GM21786 (cell line): Measurements from ENCODE around the gene FNDC3A.

ENCODE experiments used
- ATAC-seq: cut with Tn5 transposase; IDR thresholded peaks from one replicate; pipeline ENCODE4 v1.9.1; 2021; ENCODE audit not compliant: unreplicated experiment

Gene FNDC3A

GRCh38 chr13:48975856-48976575 is at the start of gene FNDC3A:
FNDC3A (plus strand) TSS chr13:48975912; CDS start chr13:49006191, 30,279 bp downstream.
- ATAC-seq, result peak; percentile 59

- no peak for ATAC-seq
These were observed 46.8 kb upstream of the FNDC3A start for GRCh38 chr13:48928757-48929430.

- no peak for ATAC-seq
These were observed 44.8 kb upstream of the FNDC3A start for GRCh38 chr13:48930918-48931317.

- no peak for ATAC-seq
These were observed 37.3 kb upstream of the FNDC3A start for GRCh38 chr13:48938308-48938943.

GRCh38 chr13:48939728-48940127 is 36.0 kb upstream of the FNDC3A start:
- ATAC-seq, result no peak

- no peak for ATAC-seq
These were observed 33.6 kb upstream of the FNDC3A start for GRCh38 chr13:48942131-48942530.

- ATAC-seq, result no peak
These were observed 31.5 kb upstream of the FNDC3A start for GRCh38 chr13:48944221-48944620.

- no peak for ATAC-seq
These were observed 30.1 kb upstream of the FNDC3A start for GRCh38 chr13:48945626-48946025.

GRCh38 chr13:48946163-48946562 is 29.5 kb upstream of the FNDC3A start:
- ATAC-seq, result no peak

GRCh38 chr13:48949566-48950500 is 25.9 kb upstream of the FNDC3A start:
- no peak for ATAC-seq

- no peak for ATAC-seq
These were observed 25.2 kb upstream of the FNDC3A start for GRCh38 chr13:48950501-48950875.

GRCh38 chr13:48954081-48954480 is 21.6 kb upstream of the FNDC3A start:
- no peak for ATAC-seq

GRCh38 chr13:48955536-48955935 is 20.2 kb upstream of the FNDC3A start:
- ATAC-seq, result no peak

- ATAC-seq, result no peak
These were observed 14.3 kb upstream of the FNDC3A start for GRCh38 chr13:48961379-48961778.

GRCh38 chr13:48962281-48962680 is 13.4 kb upstream of the FNDC3A start:
- no peak for ATAC-seq

GRCh38 chr13:48965736-48966135 is 10.0 kb upstream of the FNDC3A start:
- ATAC-seq, result no peak

GRCh38 chr13:48969685-48970084 is 6.0 kb upstream of the FNDC3A start:
- no peak for ATAC-seq

- no peak for ATAC-seq
These were observed 1.8 kb upstream of the FNDC3A start for GRCh38 chr13:48973845-48974431.

GRCh38 chr13:48975101-48975855 is 434 bp upstream of the FNDC3A start:
- peak; percentile 12 for ATAC-seq
